Fibroblast of lung (primary cell): ENCODE results near the gene PDE4D. TPM values are rescaled to one million over a fixed set of nuclear protein-coding genes. Genes with fewer than 3 reads are reported as not detected.

Source experiments
- DNase-seq, 2 donors: peaks; one replicate each; pipeline versions ENCODE4 v3.0.0 to v3.0.0-alpha.2; 2010; ENCODE audit warnings: low read depth in 2 of 2
- H2AFZ ChIP-seq: 2 replicates; pipeline ENCODE4 v1.5.1; 2012; ENCODE audit warnings: low read length, control low read depth, inconsistent platforms
- H3K27ac ChIP-seq: 2 replicates; pipeline ENCODE4 v1.5.1; 2011; ENCODE audit warnings: low read length, control low read depth; ENCODE audit not compliant: insufficient read depth
- H3K27me3 ChIP-seq: 2 replicates; pipeline ENCODE4 v1.5.1; 2011; ENCODE audit warnings: mild to moderate bottlenecking, low read length; ENCODE audit not compliant: control insufficient read depth, insufficient read depth
- H3K36me3 ChIP-seq: 2 replicates; pipeline ENCODE4 v1.5.1; 2011; ENCODE audit warnings: low read length; ENCODE audit not compliant: control insufficient read depth, insufficient read depth
- H3K4me1 ChIP-seq: 2 replicates; pipeline ENCODE4 v1.5.1; 2011; ENCODE audit warnings: low read length; ENCODE audit not compliant: control insufficient read depth, insufficient read depth; ENCODE audit errors: extremely low read depth
- H3K4me2 ChIP-seq: 2 replicates; pipeline ENCODE4 v1.5.1; 2011; ENCODE audit warnings: low read length, control low read depth; ENCODE audit not compliant: insufficient read depth; ENCODE audit errors: extremely low read depth
- H3K4me3 ChIP-seq, 4 experiments: fragments of 200-600 bp in 1 of 4; sonication (generic) in 1 of 4; replicated peaks in 1 of 4; 2 replicates each; pipeline ENCODE4 v1.5.1; 2011 to 2016; ENCODE audit warnings: low read length in 4 of 4, low read depth in 3 of 4, mild to moderate bottlenecking in 3 of 4, control low read depth in 2 of 4, inconsistent platforms in 1 of 4, mixed read lengths in 1 of 4; ENCODE audit not compliant: insufficient read depth in 1 of 4; ENCODE audit errors: control extremely low read depth in 1 of 4
- H3K79me2 ChIP-seq: 2 replicates; pipeline ENCODE4 v1.5.1; 2012; ENCODE audit warnings: mild to moderate bottlenecking, low read length, inconsistent platforms; ENCODE audit not compliant: control insufficient read depth, insufficient read depth
- H3K9ac ChIP-seq: 2 replicates; pipeline ENCODE4 v1.5.1; 2011; ENCODE audit warnings: mild to moderate bottlenecking, low read length, control low read depth; ENCODE audit not compliant: insufficient read depth
- H3K9me3 ChIP-seq: 2 replicates; pipeline ENCODE4 v1.5.1; 2012; ENCODE audit warnings: low read depth, low read length; ENCODE audit not compliant: control insufficient read depth, insufficient read depth
- H4K20me1 ChIP-seq: 2 replicates; pipeline ENCODE4 v1.5.1; 2011; ENCODE audit warnings: low read length; ENCODE audit not compliant: control insufficient read depth, insufficient read depth; ENCODE audit errors: extremely low read depth
- CTCF ChIP-seq, 2 donors: IDR thresholded peaks in 1 of 2; conservative IDR thresholded peaks in 1 of 2; 1 replicate in 1 of 2; 2 replicates in 1 of 2; pipeline ENCODE4 v1.5.1; 2011 to 2012; ENCODE audit warnings: low read length in 2 of 2, control low read depth in 1 of 2, inconsistent platforms in 1 of 2, low read depth in 1 of 2, mild to moderate bottlenecking in 1 of 2
- EZH2 ChIP-seq: IDR thresholded peaks from 2 replicates; pipeline ENCODE4 v1.5.1; 2012; ENCODE audit warnings: low read length, control low read depth, mild to moderate bottlenecking; ENCODE audit errors: missing control alignments
- polyA plus RNA-seq, 2 donors: library from polyadenylated mRNA; depleted of rRNA in 1 of 2; stranded (reverse) in 1 of 2; unstranded in 1 of 2; fragments of >200 nt; gene quantifications; 2 replicates each; pipeline ENCODE4 v1.2.1, GENCODE V29; 2011 to 2012; ENCODE audit warnings: missing spikeins in 1 of 2
- total RNA-seq: library from RNA; depleted of rRNA; stranded (reverse); fragments of >200 nt; gene quantifications from 2 replicates; pipeline ENCODE4 v1.2.1, GENCODE V29; 2014

The PDE4D gene
- total and polyA plus RNA-seq, 2 donors (not counting 1 experiment from before 2014, with no cell fraction given), result 2.1 to 8.3 TPM

GRCh38 chr5:59420596-59420995 is 472.9 kb downstream of the PDE4D start:
- Histone ChIP-seq H3K4me1 (no peaks in the 10 kb centered on the region), H2AFZ (no peak overlapping the region), H3K79me2 (no peaks in the 10 kb centered on the region), H3K27me3 (no peaks in the 10 kb centered on the region), H3K9ac (no peak overlapping the region), H4K20me1 (no peaks in the 10 kb centered on the region), H3K4me2 (no peak overlapping the region), H3K4me3 (no peak overlapping the region), H3K27ac (no peak overlapping the region), H3K36me3 (no peaks in the 10 kb centered on the region), H3K9me3 (no peaks in the 10 kb centered on the region)
- TF ChIP-seq CTCF (conservative IDR thresholded peaks at IDR 0.05 in 1 of 2, IDR thresholded peaks at IDR 0.05 in 1 of 2; ENCODE audit: low read depth in 1 of 2, low read length in 2 of 2) (no peak), EZH2 (no peak)
- peak in 1 of 2 donors; percentile 3 for DNase-seq

GRCh38 chr5:59418808-59419207 is 474.7 kb downstream of the PDE4D start:
- H4K20me1 ChIP-seq, result no peaks in the 10 kb centered on the region
- no peak overlapping the region for H3K9ac ChIP-seq
- H3K36me3 ChIP-seq, result no peaks in the 10 kb centered on the region

GRCh38 chr5:59416451-59416850 is 477.1 kb downstream of the PDE4D start:
- Histone ChIP-seq H4K20me1 (no peaks in the 10 kb centered on the region), H3K4me1 (no peaks in the 10 kb centered on the region), H2AFZ (no peak overlapping the region), H3K9me3 (no peaks in the 10 kb centered on the region), H3K4me3 (no peak overlapping the region), H3K4me2 (no peak overlapping the region), H3K9ac (no peak overlapping the region), H3K79me2 (no peaks in the 10 kb centered on the region), H3K36me3 (no peaks in the 10 kb centered on the region), H3K27me3 (no peaks in the 10 kb centered on the region), H3K27ac (no peak overlapping the region)
- peak; percentile 17 to 87 for DNase-seq
- no peak for TF ChIP-seq CTCF (conservative IDR thresholded peaks at IDR 0.05 in 1 of 2, IDR thresholded peaks at IDR 0.05 in 1 of 2; ENCODE audit: low read depth in 1 of 2, low read length in 2 of 2)
- no peak for TF ChIP-seq EZH2

More at GRCh38 chr5:59418808-59419207, 474.7 kb downstream of the PDE4D start:
- Histone ChIP-seq H3K4me3 (no peak overlapping the region), H3K4me2 (no peak overlapping the region), H3K27me3 (no peaks in the 10 kb centered on the region), H3K4me1 (no peaks in the 10 kb centered on the region), H3K79me2 (no peaks in the 10 kb centered on the region), H3K27ac (no peak overlapping the region), H3K9me3 (no peaks in the 10 kb centered on the region), H2AFZ (no peak overlapping the region)
- no peak for DNase-seq
- no peak for TF ChIP-seq CTCF (conservative IDR thresholded peaks at IDR 0.05 in 1 of 2, IDR thresholded peaks at IDR 0.05 in 1 of 2; ENCODE audit: low read depth in 1 of 2, low read length in 2 of 2)
- TF ChIP-seq EZH2, result no peak
